Calu3 (cell line): ENCODE results near the gene ZBTB33. TPM values are rescaled to one million over a fixed set of nuclear protein-coding genes. Genes with fewer than 3 reads are reported as not detected.

ENCODE experiments used
- BruUV-seq: library from RNA; stranded (reverse); fragments of 400-500 nt; replicated peaks from 2 replicates; lab custom pipeline; 2021; lab: Mats Ljungman, UMichigan
- CTCF ChIA-PET: fragments of 300-600 bp; sonication (Branson Sonifier 250); formaldehyde crosslinking; loops from one replicate; lab custom pipeline; 2022; ENCODE audit warnings: antibody characterized with exemption; lab: Charles Lee
- DNase-seq: peaks from one replicate; pipeline ENCODE4 v3.0.0; 2022
- H3K27ac Mint-ChIP-seq: one replicate; pipeline ENCODE4 v1.8.0; 2022; ENCODE audit warnings: mixed read lengths; ENCODE audit not compliant: unreplicated experiment
- H3K27me3 Mint-ChIP-seq: one replicate; pipeline ENCODE4 v1.8.0; 2022; ENCODE audit warnings: mixed read lengths; ENCODE audit not compliant: unreplicated experiment
- H3K36me3 Mint-ChIP-seq: one replicate; pipeline ENCODE4 v1.8.0; 2022; ENCODE audit warnings: mild to moderate bottlenecking, moderate library complexity, mixed read lengths; ENCODE audit not compliant: insufficient read depth, unreplicated experiment
- H3K4me1 Mint-ChIP-seq: one replicate; pipeline ENCODE4 v1.8.0; 2022; ENCODE audit warnings: mild to moderate bottlenecking, low read depth, mixed read lengths; ENCODE audit not compliant: unreplicated experiment
- H3K4me3 Mint-ChIP-seq: one replicate; pipeline ENCODE4 v1.8.0; 2022; ENCODE audit warnings: mild to moderate bottlenecking, low read depth, moderate library complexity, mixed read lengths; ENCODE audit not compliant: unreplicated experiment
- H3K9me3 Mint-ChIP-seq: one replicate; pipeline ENCODE4 v1.8.0; 2022; ENCODE audit warnings: low read depth, mixed read lengths; ENCODE audit not compliant: unreplicated experiment
- CTCF ChIP-seq: fragments of 200-600 bp; IDR thresholded peaks from one replicate; pipeline ENCODE4 v1.8.0; 2022; ENCODE audit warnings: antibody characterized with exemption; ENCODE audit not compliant: unreplicated experiment
- intact Hi-C: fragments of 100-400 bp; cut with micrococcal nuclease; formaldehyde crosslinking; loops from one replicate; pipeline ENCODE4 v1.10.0; 2022; ENCODE audit not compliant: unreplicated experiment
- total RNA-seq: library from RNA; stranded (reverse); gene quantifications from 2 replicates; pipeline ENCODE4 v1.2.3, GENCODE V29; 2022

The ZBTB33 gene
- total RNA-seq, 1 experiment from 2014 or later: 22.7 TPM

DNA sequence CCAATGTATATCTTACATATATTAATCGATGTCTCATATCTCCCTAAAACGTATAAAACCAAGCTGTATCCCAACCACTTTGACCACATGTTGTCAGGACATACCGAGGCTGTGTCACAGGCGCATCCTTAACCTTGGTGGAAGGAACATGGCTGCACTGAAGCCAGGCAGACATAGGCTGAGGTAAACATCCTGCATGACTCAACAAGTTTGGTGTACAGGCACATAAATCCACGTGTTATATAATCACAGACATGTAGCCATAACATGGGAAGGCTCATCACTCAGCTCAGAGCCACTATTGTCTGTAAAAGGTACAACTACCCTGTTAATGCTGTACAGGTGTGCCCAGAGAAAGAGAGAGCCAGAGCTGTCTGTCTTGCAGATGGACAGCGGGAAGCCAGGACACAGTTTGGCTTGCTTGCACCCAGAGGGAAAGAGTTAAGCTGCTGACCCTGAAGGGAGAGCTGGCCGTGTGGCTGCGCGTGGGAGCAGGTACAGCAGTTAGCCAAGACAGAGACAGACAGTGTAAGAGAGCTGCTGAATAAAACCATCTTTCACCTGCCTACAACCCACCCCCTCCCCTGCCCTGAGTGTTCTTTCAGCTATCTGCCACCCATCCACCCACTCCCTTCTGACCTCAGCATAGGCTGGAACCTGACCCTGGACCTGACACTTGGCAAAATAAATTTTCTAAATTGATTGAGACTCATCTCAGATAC lies 22.3 kb upstream of the ZBTB33 start:
- no peaks in the 10 kb centered on the region for H3K9me3 Mint-ChIP-seq
- TF ChIP-seq CTCF: no peak

DNA sequence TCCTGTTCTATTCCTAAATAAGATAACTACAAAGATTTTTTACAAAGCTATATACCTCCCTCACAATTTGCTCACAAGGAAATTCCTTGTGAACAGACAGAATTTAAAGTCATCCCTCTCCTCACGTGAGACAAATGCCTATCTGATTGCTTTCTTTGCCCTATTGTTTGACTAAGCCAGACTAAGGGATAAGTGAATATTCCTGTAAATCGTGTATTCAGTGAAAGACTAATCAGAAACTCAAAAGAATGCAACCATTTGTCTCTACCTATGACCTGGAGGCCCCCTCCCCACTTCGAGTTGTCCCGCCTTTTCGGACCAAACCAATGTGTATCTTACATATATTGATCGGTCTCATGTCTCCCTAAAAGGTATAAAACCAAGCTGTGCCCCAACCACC lies 15.3 kb upstream of the ZBTB33 start:
- Mint-ChIP-seq H3K9me3 (no peaks in the 10 kb centered on the region), H3K27me3 (no peaks in the 10 kb centered on the region), H3K36me3 (no peaks in the 10 kb centered on the region), H3K4me1 (no peaks in the 10 kb centered on the region), H3K27ac (no peak overlapping the region), H3K4me3 (no peak overlapping the region)
- DNase-seq: no peak
- CTCF ChIA-PET: no interaction called here
- BruUV-seq: no TSS peak
- no peak for TF ChIP-seq CTCF
- intact Hi-C loops: no loop called here

More for the DNA sequence above, 22.3 kb upstream of the ZBTB33 start:
- intact Hi-C loops: no loop called here
- Mint-ChIP-seq H3K27me3 (no peaks in the 10 kb centered on the region), H3K4me3 (no peak overlapping the region), H3K27ac (no peak overlapping the region), H3K4me1 (no peaks in the 10 kb centered on the region), H3K36me3 (no peaks in the 10 kb centered on the region)
- CTCF ChIA-PET: no interaction called here
- no TSS peak for BruUV-seq
- DNase-seq: no peak

DNA sequence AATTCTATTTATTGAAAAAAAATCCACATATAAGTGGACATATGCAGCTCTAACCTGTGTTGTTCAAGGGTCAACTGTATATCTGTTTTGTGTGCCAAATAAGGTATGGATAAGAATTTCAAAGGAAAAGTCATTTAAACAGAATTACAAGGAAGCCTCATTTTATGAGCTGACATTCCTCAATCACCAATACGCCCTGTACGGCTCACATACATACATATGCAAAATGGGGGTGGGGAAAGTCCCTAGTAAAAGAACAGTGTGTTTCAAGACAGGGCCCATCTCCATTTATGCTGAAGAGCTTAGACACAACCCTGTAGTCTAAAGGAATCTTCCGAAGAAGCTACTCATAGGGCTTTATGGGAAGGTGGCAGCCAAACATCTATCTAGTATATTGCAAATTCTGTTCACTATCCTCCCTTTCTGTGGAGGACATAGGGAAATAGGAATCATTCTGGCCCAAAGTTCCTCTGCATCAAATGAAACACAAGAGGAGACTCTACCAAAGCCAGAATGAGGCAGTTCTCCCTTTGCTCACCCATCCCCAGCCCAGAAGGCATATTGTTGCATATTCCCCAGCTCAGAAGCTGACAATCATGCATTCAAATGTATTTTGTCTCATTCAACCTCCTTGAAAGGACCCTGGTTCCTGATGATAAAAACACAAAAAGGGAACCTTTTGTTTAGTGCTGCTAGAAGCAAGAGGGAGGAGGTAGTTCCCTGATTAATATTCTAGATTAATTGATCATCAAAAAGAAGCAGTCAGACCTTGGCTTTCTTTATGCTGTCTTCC lies 13.7 kb upstream of the ZBTB33 start:
- no peaks in the 10 kb centered on the region for H3K4me1 Mint-ChIP-seq
- no peak for TF ChIP-seq CTCF
- CTCF ChIA-PET: no interaction called here
- BruUV-seq: no TSS peak
- no peaks in the 10 kb centered on the region for H3K36me3 Mint-ChIP-seq
- no peaks in the 10 kb centered on the region for H3K9me3 Mint-ChIP-seq
- H3K27ac Mint-ChIP-seq: no peak overlapping the region
- intact Hi-C loops: no loop called here
- H3K27me3 Mint-ChIP-seq: no peaks in the 10 kb centered on the region
- no peak overlapping the region for H3K4me3 Mint-ChIP-seq
- no peak for DNase-seq

DNA sequence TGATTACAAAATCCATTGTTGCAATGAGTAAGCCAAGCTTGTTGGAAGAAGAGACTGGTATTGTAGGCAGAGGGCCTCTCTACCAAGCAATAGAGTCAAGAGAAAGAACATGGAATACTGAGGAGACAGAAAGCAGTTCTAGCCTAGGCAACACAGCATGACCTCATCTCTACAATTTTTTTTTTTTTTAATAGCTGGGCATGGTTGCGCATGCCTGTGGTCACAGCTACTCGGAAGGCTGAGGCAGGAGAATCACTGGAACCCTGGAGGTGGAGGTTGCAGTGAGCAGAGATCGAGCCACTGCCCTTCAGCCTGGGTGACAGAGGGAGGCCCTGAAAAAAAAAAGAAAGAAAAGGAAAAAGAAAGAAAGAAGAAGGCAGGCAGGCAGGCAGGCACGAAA lies 11.7 kb upstream of the ZBTB33 start:
- no peak overlapping the region for H3K4me3 Mint-ChIP-seq
- CTCF ChIA-PET: interaction anchor here (0.5 kb wide), 1 partner anchor 340 kb away, joined by 4 read pairs; no protein-coding TSS in a partner anchor
- TF ChIP-seq CTCF: no peak

More for the DNA sequence above, 11.7 kb upstream of the ZBTB33 start:
- DNase-seq: no peak
- no peaks in the 10 kb centered on the region for H3K27me3 Mint-ChIP-seq
- H3K4me1 Mint-ChIP-seq: peaks cover 12% of the 10 kb centered on the region
- BruUV-seq: no TSS peak
- peaks cover 1% of the 10 kb centered on the region for H3K36me3 Mint-ChIP-seq
- no peaks in the 10 kb centered on the region for H3K9me3 Mint-ChIP-seq
- intact Hi-C loops: no loop called here
- H3K27ac Mint-ChIP-seq: no peak overlapping the region
